T-helper 1 cell (primary cell): Measurements from ENCODE around the gene KRTAP9-6.
"Not testable (repeated sequence)": the region's sequence is repeated elsewhere in the genome, so short reads cannot be mapped to it uniquely, and the experiment has no call there.

Experiments used
- DNase-seq, 5 donors: peaks; one replicate each; pipeline ENCODE4 v3.0.0-alpha.2; 2012 to 2020
- total RNA-seq, 4 donors: gene quantifications; one replicate each; lab custom pipeline; 2026; lab: John Stamatoyannopoulos, UW

Gene KRTAP9-6
- total RNA-seq: 0 reads per million in 4 donors

GRCh38 chr17:41265078-41265477 lies at the start of gene KRTAP9-6:
Gene KRTAP9-6, plus strand, starts transcription at chr17:41265378. Its CDS starts 0 bp downstream, at chr17:41265378.
- no peak for DNase-seq

GRCh38 chr17:41215681-41216080 lies 49.5 kb upstream of the KRTAP9-6 start:
- DNase-seq: no peak

- DNase-seq: no peak
Measured at GRCh38 chr17:41223821-41224220, 41.4 kb upstream of the KRTAP9-6 start.

- no peak for DNase-seq
Measured at GRCh38 chr17:41226051-41226450, 39.1 kb upstream of the KRTAP9-6 start.

- not testable (repeated sequence) for DNase-seq
Measured at GRCh38 chr17:41226598-41227095, 38.5 kb upstream of the KRTAP9-6 start, which contains the start of gene KRTAP9-2. Gene KRTAP9-2, plus strand, starts transcription at chr17:41226648. Its CDS starts 7 bp downstream, at chr17:41226655.

- no peak for DNase-seq
Measured at GRCh38 chr17:41230094-41230493, 35.1 kb upstream of the KRTAP9-6 start.

- no peak for DNase-seq
Measured at GRCh38 chr17:41231731-41232130, 33.4 kb upstream of the KRTAP9-6 start.

GRCh38 chr17:41232399-41233105 lies 32.6 kb upstream of the KRTAP9-6 start, which contains the start of gene KRTAP9-3:
Gene KRTAP9-3, plus strand, starts transcription at chr17:41232449. Its CDS starts 53 bp downstream, at chr17:41232502.
- not testable (repeated sequence) for DNase-seq

GRCh38 chr17:41237116-41237515 lies 28.1 kb upstream of the KRTAP9-6 start:
- DNase-seq: not testable (repeated sequence)

GRCh38 chr17:41237949-41238437 lies 27.2 kb upstream of the KRTAP9-6 start, which contains the start of gene KRTAP9-8:
Gene KRTAP9-8, plus strand, starts transcription at chr17:41237999. Its CDS starts 53 bp downstream, at chr17:41238052.
- not testable (repeated sequence) for DNase-seq

- not testable (repeated sequence) for DNase-seq
Measured at GRCh38 chr17:41246995-41247787, 18.0 kb upstream of the KRTAP9-6 start.

GRCh38 chr17:41249637-41250240 lies 15.4 kb upstream of the KRTAP9-6 start, which contains the start of gene KRTAP9-4:
Gene KRTAP9-4, plus strand, starts transcription at chr17:41249687. Its CDS starts 34 bp downstream, at chr17:41249721.
- not testable (repeated sequence) for DNase-seq

GRCh38 chr17:41251261-41251660 lies 13.9 kb upstream of the KRTAP9-6 start:
- no peak for DNase-seq

GRCh38 chr17:41254861-41255260 lies 10.3 kb upstream of the KRTAP9-6 start:
- no peak for DNase-seq

- not testable (repeated sequence) for DNase-seq
Measured at GRCh38 chr17:41255381-41256290, 9.5 kb upstream of the KRTAP9-6 start, which contains the start of gene KRTAP9-9. Gene KRTAP9-9, plus strand, starts transcription at chr17:41255384.

GRCh38 chr17:41256291-41256685 lies 8.9 kb upstream of the KRTAP9-6 start:
- DNase-seq: no peak

- no peak for DNase-seq
Measured at GRCh38 chr17:41258406-41258805, 6.8 kb upstream of the KRTAP9-6 start.

- DNase-seq: no peak
Measured at GRCh38 chr17:41263212-41263611, 2.0 kb upstream of the KRTAP9-6 start.

GRCh38 chr17:41264599-41264998 lies 579 bp upstream of the KRTAP9-6 start:
- DNase-seq: no peak

- no peak for DNase-seq
Measured at GRCh38 chr17:41267711-41268110, 2.5 kb downstream of the KRTAP9-6 start.

GRCh38 chr17:41271323-41271722 lies 6.1 kb downstream of the KRTAP9-6 start:
- DNase-seq: not testable (repeated sequence)
